AG04449 (cell line): Measurements from ENCODE around the gene SOX10.
A peak's percentile ranks its signal among the peaks of the same experiment; 100 is the strongest.

Source experiments
- CTCF ChIA-PET: fragments of 350-600 bp; formaldehyde crosslinking; extraction: SDS; loops from one replicate; lab custom pipeline; 2021; ENCODE audit warnings: antibody characterized with exemption; lab: Yijun Ruan, JAX
- POLR2A ChIA-PET: fragments of 400-600, 350-600 bp; formaldehyde crosslinking; extraction: SDS; loops from one replicate; lab custom pipeline; 2020; ENCODE audit warnings: antibody characterized with exemption, inconsistent platforms; lab: Yijun Ruan, JAX
- DNase-seq: peaks from one replicate; pipeline ENCODE4 v3.0.0-alpha.2; 2010; ENCODE audit warnings: low read depth, low spot score
- H3K4me3 ChIP-seq: 2 replicates; pipeline ENCODE4 v1.5.1; 2011; ENCODE audit warnings: low read depth, mild to moderate bottlenecking, control low read depth, low read length
- TF ChIP-seq, protein P1 (sequence below): IDR thresholded peaks from one replicate; pipeline ENCODE4 v1.5.1; 2011; ENCODE audit warnings: mild to moderate bottlenecking, moderate library complexity, low read length, control low read depth, inconsistent platforms; ENCODE audit not compliant: insufficient read depth; ENCODE audit errors: missing control alignments

SOX10 gene

GRCh38 chr22:37989146-37990045 is 5.0 kb upstream of the SOX10 start:
- DNase-seq, result no peak
- no peak overlapping the region for H3K4me3 ChIP-seq
- ChIA-PET CTCF (interaction anchor here (0.9 to 1.5 kb wide), 3 partner anchors 10 to 24 kb away, joined by 3 to 6 read pairs (median 3); no protein-coding TSS in a partner anchor), POLR2A (interaction anchor here (0.6 kb wide), 1 partner anchor 442 kb away, joined by 4 read pairs; no protein-coding TSS in a partner anchor)
- TF ChIP-seq, protein P1, sequence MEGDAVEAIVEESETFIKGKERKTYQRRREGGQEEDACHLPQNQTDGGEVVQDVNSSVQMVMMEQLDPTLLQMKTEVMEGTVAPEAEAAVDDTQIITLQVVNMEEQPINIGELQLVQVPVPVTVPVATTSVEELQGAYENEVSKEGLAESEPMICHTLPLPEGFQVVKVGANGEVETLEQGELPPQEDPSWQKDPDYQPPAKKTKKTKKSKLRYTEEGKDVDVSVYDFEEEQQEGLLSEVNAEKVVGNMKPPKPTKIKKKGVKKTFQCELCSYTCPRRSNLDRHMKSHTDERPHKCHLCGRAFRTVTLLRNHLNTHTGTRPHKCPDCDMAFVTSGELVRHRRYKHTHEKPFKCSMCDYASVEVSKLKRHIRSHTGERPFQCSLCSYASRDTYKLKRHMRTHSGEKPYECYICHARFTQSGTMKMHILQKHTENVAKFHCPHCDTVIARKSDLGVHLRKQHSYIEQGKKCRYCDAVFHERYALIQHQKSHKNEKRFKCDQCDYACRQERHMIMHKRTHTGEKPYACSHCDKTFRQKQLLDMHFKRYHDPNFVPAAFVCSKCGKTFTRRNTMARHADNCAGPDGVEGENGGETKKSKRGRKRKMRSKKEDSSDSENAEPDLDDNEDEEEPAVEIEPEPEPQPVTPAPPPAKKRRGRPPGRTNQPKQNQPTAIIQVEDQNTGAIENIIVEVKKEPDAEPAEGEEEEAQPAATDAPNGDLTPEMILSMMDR, result no peak

DNA sequence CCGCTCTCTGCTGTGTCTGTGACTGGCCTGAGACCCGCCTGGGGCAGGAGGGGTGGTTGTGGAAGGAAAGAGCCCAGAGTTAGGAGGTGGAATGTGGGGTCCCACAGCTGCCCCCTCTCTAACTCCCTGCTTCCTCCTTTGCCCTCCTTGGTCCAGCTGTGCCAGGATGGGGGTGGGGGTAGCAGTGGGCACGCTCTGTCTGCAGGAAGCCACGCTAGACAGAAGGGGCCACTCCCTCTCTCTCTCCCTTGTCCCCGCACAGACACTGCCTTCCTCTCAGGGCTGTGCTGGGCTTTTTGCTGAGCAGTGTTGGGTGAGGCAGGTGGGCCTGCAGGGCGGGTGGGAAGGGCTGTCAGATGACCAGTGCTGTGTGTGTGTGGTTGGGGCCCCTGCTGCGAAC is 2.0 kb upstream of the SOX10 start:
- CTCF ChIA-PET, result no interaction called here
- DNase-seq, result no peak
- POLR2A ChIA-PET, result no interaction called here
- H3K4me3 ChIP-seq, result no peak overlapping the region
- TF ChIP-seq, protein P1, result no peak

DNA sequence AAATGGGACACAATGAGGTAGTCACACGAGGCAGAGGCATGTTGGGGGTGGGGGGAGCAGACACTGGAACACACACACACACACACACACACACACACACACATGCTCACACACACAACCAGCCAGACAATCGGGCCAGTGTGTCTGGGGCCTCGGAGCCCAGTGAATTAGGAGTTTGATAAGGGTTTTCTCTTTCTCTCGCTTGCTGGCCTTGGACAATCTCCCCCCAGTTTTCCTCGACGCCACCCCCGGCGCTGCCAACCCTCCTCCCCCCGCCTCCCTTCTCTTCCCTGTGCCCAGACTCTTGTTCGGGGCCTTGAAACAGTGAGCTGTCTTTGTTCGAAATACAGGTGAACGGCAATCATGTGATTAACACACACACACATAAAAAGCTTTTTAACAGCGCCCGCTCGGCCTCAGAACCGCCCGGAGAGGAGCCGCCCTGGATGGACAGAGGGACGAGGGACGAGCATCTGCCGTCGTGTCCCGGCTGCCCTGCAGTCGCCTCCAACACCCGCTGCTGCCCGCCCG is 1.5 kb upstream of the SOX10 start:
- ChIA-PET CTCF (no interaction called here), POLR2A (interaction anchor here (0.6 to 0.7 kb wide), 2 partner anchors 18 to 699 kb away, joined by 3 to 6 read pairs; no protein-coding TSS in a partner anchor)
- no peak for DNase-seq
- H3K4me3 ChIP-seq, result no peak overlapping the region
- TF ChIP-seq, protein P1, result no peak

DNA sequence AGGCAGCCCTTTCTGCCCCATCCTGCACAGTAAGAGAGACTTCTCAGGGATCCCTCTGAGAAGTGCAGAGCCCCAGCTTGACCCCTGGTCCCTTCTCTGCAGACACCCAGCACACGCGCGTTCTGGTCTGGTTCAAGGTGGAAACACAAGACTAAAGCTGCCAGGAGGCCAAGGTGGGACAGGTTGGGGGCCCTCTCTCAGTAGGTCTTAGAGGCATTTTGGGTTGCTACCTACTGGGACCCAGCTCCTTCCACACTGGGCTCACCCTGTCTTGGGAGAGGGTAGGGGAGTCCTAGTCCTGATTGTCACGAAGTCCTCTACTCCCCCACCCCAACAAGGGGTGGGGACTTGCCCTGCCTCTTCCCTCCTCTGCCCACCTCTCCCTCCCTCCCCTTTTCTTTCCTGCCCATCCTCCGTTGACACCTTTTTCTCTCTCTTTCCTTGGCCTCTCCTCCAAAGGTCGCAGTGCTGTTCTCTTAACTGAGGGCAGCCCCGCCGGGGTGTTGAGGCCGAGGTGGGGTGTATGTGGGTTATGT is 763 bp upstream of the SOX10 start:
- DNase-seq, result no peak
- ChIA-PET POLR2A (interaction anchor here (0.6 kb wide), 1 partner anchor 700 kb away, joined by 6 read pairs; no protein-coding TSS in a partner anchor), CTCF (no interaction called here)
- TF ChIP-seq, protein P1, result no peak
- no peak overlapping the region for H3K4me3 ChIP-seq

DNA sequence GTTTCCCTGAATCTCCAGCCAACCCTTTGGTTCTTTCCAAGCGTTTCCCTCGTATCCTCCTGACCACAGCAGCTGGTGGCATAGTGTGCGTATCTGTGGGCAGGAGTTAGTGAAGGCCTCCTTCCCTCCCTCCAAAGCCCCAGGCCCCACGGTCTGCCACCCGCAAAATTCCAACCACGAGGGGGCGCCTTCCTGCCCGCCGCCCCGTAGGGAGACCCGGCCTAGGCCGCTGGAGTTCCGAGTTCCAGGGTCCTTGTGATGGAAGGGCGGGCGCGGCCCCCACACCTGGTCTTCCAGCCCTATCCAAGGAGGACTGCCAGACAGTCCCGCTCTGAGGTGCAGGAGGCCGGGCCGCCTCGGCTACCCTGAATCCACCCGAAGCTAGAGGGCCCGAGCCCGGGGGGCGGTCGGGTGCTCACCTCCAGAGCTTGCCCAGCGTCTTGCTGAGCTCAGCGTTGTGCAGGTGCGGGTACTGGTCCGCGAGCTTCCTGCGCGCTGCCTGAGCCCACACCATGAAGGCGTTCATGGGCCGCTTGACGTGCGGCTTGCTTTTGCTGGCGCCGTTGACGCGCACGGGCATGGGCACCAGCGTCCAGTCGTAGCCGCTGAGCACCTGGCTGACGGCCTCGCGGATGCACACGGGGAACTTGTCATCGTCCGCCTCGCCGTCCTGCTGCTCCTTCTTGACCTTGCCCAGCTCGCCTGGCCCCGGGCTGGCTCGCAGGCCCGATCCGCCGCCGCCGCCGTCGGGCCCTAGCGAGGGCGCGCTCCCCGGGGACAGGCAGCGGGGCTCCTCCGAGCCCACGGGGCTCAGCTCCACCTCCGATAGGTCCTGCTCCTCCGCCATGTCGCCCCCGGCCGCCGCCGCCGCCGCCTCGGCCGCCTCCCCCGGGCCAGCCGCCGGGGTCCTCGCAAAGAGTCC is 1.2 kb downstream of the SOX10 start:
- DNase-seq, result no peak
- TF ChIP-seq, protein P1, result peak; percentile 3
- POLR2A ChIA-PET, result no interaction called here
- CTCF ChIA-PET, result no interaction called here
- no peak overlapping the region for H3K4me3 ChIP-seq
